ENCODE data around the gene NSRP1.
"Not testable (repeated sequence)": the region's sequence is repeated elsewhere in the genome, so short reads cannot be mapped to it uniquely, and the experiment has no call there.

Gene NSRP1

GRCh38 chr17:30218799-30219198 lies 102.2 kb downstream of the NSRP1 start:
- intact Hi-C loops (cut with DNase I) = no loop called here
- DNase-seq = no peak

GRCh38 chr17:30219315-30219714 lies 102.7 kb downstream of the NSRP1 start:
- no peak for DNase-seq
- intact Hi-C loops (cut with DNase I) = no loop called here

GRCh38 chr17:30219833-30220232 lies 103.2 kb downstream of the NSRP1 start:
- intact Hi-C loops (cut with DNase I) = no loop called here
- DNase-seq = no peak

- no peak for DNase-seq
- intact Hi-C loops (cut with DNase I) = no loop called here
Observed at GRCh38 chr17:30220414-30220813, 103.8 kb downstream of the NSRP1 start.

GRCh38 chr17:30221346-30221745 lies 104.7 kb downstream of the NSRP1 start:
- DNase-seq = no peak
- intact Hi-C loops (cut with DNase I) = no loop called here

GRCh38 chr17:30222251-30222650 lies 105.6 kb downstream of the NSRP1 start:
- DNase-seq = no peak
- intact Hi-C loops (cut with DNase I) = no loop called here

GRCh38 chr17:30222721-30223175 lies 106.1 kb downstream of the NSRP1 start:
- DNase-seq = no peak

GRCh38 chr17:30224419-30224960 lies 107.9 kb downstream of the NSRP1 start:
- no peak for DNase-seq
- intact Hi-C loops (cut with DNase I) = no loop called here

More at GRCh38 chr17:30222721-30223175, 106.1 kb downstream of the NSRP1 start:
- intact Hi-C loops (cut with DNase I) = no loop called here

- no peak for DNase-seq
Observed at GRCh38 chr17:30225112-30225511, 108.5 kb downstream of the NSRP1 start.

GRCh38 chr17:30225919-30226553 lies 109.4 kb downstream of the NSRP1 start:
- intact Hi-C loops (cut with DNase I) = no loop called here
- no peak for DNase-seq

More at GRCh38 chr17:30225112-30225511, 108.5 kb downstream of the NSRP1 start:
- intact Hi-C loops (cut with DNase I) = no loop called here

GRCh38 chr17:30226878-30227277 lies 110.3 kb downstream of the NSRP1 start:
- intact Hi-C loops (cut with DNase I) = no loop called here
- no peak for DNase-seq

GRCh38 chr17:30228011-30228410 lies 111.4 kb downstream of the NSRP1 start:
- intact Hi-C loops (cut with DNase I) = no loop called here
- DNase-seq = no peak

- DNase-seq = peak in 1 of 10 donors; percentile 66
- intact Hi-C loops (cut with DNase I) = no loop called here
Observed at GRCh38 chr17:30229012-30229411, 112.4 kb downstream of the NSRP1 start.

GRCh38 chr17:30230009-30230408 lies 113.4 kb downstream of the NSRP1 start:
- intact Hi-C loops (cut with DNase I) = loop anchor here (10.0 kb wide), 1 partner anchor 105 kb away; no protein-coding TSS in a partner anchor
- not testable (repeated sequence) for DNase-seq

GRCh38 chr17:30230596-30231125 lies 114.0 kb downstream of the NSRP1 start:
- DNase-seq = peak in 1 of 10 donors; percentile 15
- intact Hi-C loops (cut with DNase I) = loop anchor here (10.0 kb wide), 1 partner anchor 106 kb away; no protein-coding TSS in a partner anchor

- intact Hi-C loops (cut with DNase I) = loop anchor here (10.0 kb wide), 1 partner anchor 107 kb away; no protein-coding TSS in a partner anchor
- peak in 1 of 10 donors; percentile 58 for DNase-seq
Observed at GRCh38 chr17:30232015-30232823, 115.6 kb downstream of the NSRP1 start.

GRCh38 chr17:30232824-30233427 lies 116.3 kb downstream of the NSRP1 start:
- peak in 1 of 10 donors; percentile 42 for DNase-seq
- intact Hi-C loops (cut with DNase I) = loop anchor here (10.0 kb wide), 1 partner anchor 108 kb away; no protein-coding TSS in a partner anchor

- DNase-seq = peak in 1 of 10 donors; percentile 22
- intact Hi-C loops (cut with DNase I) = loop anchor here (10.0 kb wide), 1 partner anchor 109 kb away; no protein-coding TSS in a partner anchor
Observed at GRCh38 chr17:30234296-30234695, 117.7 kb downstream of the NSRP1 start.

GRCh38 chr17:30234964-30235363 lies 118.3 kb downstream of the NSRP1 start:
- peak in 1 of 10 donors; percentile 31 for DNase-seq
- intact Hi-C loops (cut with DNase I) = loop anchor here (10.0 kb wide), 1 partner anchor 110 kb away; no protein-coding TSS in a partner anchor

Data from posterior cingulate gyrus (tissue), 11 donors.